ENCODE data around the gene SERINC2. TPM values are rescaled to one million over a fixed set of nuclear protein-coding genes. Genes with fewer than 3 reads are reported as not detected.
"Not testable (repeated sequence)": the region's sequence is repeated elsewhere in the genome, so short reads cannot be mapped to it uniquely, and the experiment has no call there.

Gene SERINC2
- total RNA-seq, 3 donors from 2014 or later (not counting 1 experiment from before 2014, with no cell fraction given): 0.25 to 1.1 (median 0.40) TPM

GRCh38 chr1:31428436-31429221, 15.6 kb downstream of the SERINC2 start:
- Mint-ChIP-seq H3K9me3 (no peaks in the 10 kb centered on the region), H3K27me3 (ENCODE audit: low read depth in 2 of 2) (peaks cover 0 to 4% of the 10 kb centered on the region in 2 donors), H3K4me3 (no peak overlapping the region), H3K4me1 (peaks cover 0 to 3% of the 10 kb centered on the region in 2 donors), H3K27ac (no peak overlapping the region), H3K36me3 (no peaks in the 10 kb centered on the region)
- 83% methylated on average over 12 of the region's 12 CpGs for WGBS (ENCODE audit: insufficient coverage)
- no peaks in the 10 kb centered on the region for H3K4me1 ChIP-seq (ENCODE audit: control insufficient read depth, insufficient read depth, low read length)
- no peaks in the 10 kb centered on the region for H3K9me3 ChIP-seq (ENCODE audit: control insufficient read depth, insufficient read depth, low read length)
- H3K27ac ChIP-seq (ENCODE audit: low read length): no peak overlapping the region
- intact Hi-C loops (cut with micrococcal nuclease): no loop called here
- H3K4me3 ChIP-seq (ENCODE audit: low read length): no peak overlapping the region
- H3K27me3 ChIP-seq (ENCODE audit: control insufficient read depth, insufficient read depth, low read length): no peaks in the 10 kb centered on the region
- DNase-seq (no peak), ATAC-seq (peak in 1 of 3 donors; percentile 28)
- no peaks in the 10 kb centered on the region for H3K36me3 ChIP-seq (ENCODE audit: control insufficient read depth, insufficient read depth, low read length)
- no peak for TF ChIP-seq CTCF (IDR thresholded peaks at IDR 0.05)

- no peak for ATAC-seq
- no peak for TF ChIP-seq CTCF (IDR thresholded peaks at IDR 0.05)
- no peak overlapping the region for H3K4me3 Mint-ChIP-seq
- Histone ChIP-seq H3K27ac (ENCODE audit: low read length) (no peak overlapping the region), H3K36me3 (ENCODE audit: control insufficient read depth, insufficient read depth, low read length) (no peaks in the 10 kb centered on the region), H3K9me3 (ENCODE audit: control insufficient read depth, insufficient read depth, low read length) (no peaks in the 10 kb centered on the region), H3K4me1 (ENCODE audit: control insufficient read depth, insufficient read depth, low read length) (no peaks in the 10 kb centered on the region), H3K27me3 (ENCODE audit: control insufficient read depth, insufficient read depth, low read length) (no peaks in the 10 kb centered on the region), H3K4me3 (ENCODE audit: low read length) (no peak overlapping the region)
- H3K27me3 Mint-ChIP-seq (ENCODE audit: low read depth in 2 of 2): no peaks in the 10 kb centered on the region
- no peak overlapping the region for H3K27ac Mint-ChIP-seq
- no peaks in the 10 kb centered on the region for H3K36me3 Mint-ChIP-seq
- no peaks in the 10 kb centered on the region for H3K4me1 Mint-ChIP-seq
- no peak for DNase-seq
- no peaks in the 10 kb centered on the region for H3K9me3 Mint-ChIP-seq
- WGBS (ENCODE audit: insufficient coverage): 92% methylated on average over 6 of the region's 6 CpGs
- intact Hi-C loops (cut with micrococcal nuclease): no loop called here
These were observed 16.6 kb downstream of the SERINC2 start for GRCh38 chr1:31429583-31429982.

- ATAC-seq; H3K36me3 Mint-ChIP-seq; H3K4me1 Mint-ChIP-seq; H3K27me3 Mint-ChIP-seq (ENCODE audit: low read depth in 2 of 2); H3K4me3 ChIP-seq (ENCODE audit: low read length); H3K27ac Mint-ChIP-seq; DNase-seq; H3K36me3 ChIP-seq (ENCODE audit: control insufficient read depth, insufficient read depth, low read length); intact Hi-C loops (cut with micrococcal nuclease); H3K4me3 Mint-ChIP-seq; H3K9me3 Mint-ChIP-seq; H3K4me1 ChIP-seq (ENCODE audit: control insufficient read depth, insufficient read depth, low read length); H3K27me3 ChIP-seq (ENCODE audit: control insufficient read depth, insufficient read depth, low read length); H3K9me3 ChIP-seq (ENCODE audit: control insufficient read depth, insufficient read depth, low read length); H3K27ac ChIP-seq (ENCODE audit: low read length): not testable (repeated sequence)
- WGBS (ENCODE audit: insufficient coverage): 78% methylated on average over 3 of the region's 3 CpGs
These were observed 18.6 kb downstream of the SERINC2 start for GRCh38 chr1:31431351-31432257.

Data from natural killer cell (primary cell).